DND-41 (cell line): ENCODE data around the gene EPS8L3.

Source experiments
- CTCF ChIP-seq: IDR thresholded peaks from 2 replicates; pipeline ENCODE4 v1.5.1; 2012; ENCODE audit warnings: borderline replicate concordance, low read length, moderate library complexity, mild to moderate bottlenecking; ENCODE audit not compliant: poor library complexity, severe bottlenecking; ENCODE audit errors: extremely low read depth
- EZH2 ChIP-seq: IDR thresholded peaks from 3 replicates; pipeline ENCODE4 v1.6.1; 2012; ENCODE audit warnings: borderline replicate concordance, low read depth, mild to moderate bottlenecking, moderate library complexity, low read length, inconsistent platforms; ENCODE audit not compliant: severe bottlenecking

DNA sequence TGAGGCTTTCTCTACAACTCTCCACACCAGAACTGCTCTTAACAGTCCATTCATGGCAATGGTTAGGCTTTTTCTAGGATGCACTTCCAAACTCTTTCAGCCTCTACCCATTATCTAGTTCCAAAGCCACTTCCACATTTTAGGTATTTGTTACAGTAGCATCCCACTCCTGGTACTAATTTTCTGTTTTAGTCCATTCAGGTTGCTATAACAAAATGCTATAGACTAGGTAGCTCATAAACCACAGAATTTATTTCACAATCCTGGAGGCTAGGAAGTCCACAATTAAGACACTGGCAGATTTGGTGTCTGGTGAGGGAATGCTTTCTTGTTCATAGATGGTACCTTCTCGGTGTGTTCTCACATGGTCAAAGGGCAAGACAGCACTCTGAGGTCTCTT is 17.3 kb upstream of the EPS8L3 start:
- no peak for TF ChIP-seq CTCF
- no peak for TF ChIP-seq EZH2
